Liver (tissue), 3 donors: ENCODE results near the gene COL10A1.

ENCODE experiments used
- FOXA1 ChIP-seq: IDR thresholded peaks from 2 replicates; pipeline ENCODE4 v1.6.1; 2016; ENCODE audit warnings: antibody characterized with exemption
- GABPA ChIP-seq, 2 donors: IDR thresholded peaks in 1 of 2; conservative IDR thresholded peaks in 1 of 2; 2 replicates each; pipeline ENCODE4 v1.6.1; 2016; ENCODE audit warnings: antibody characterized with exemption in 2 of 2, mild to moderate bottlenecking in 1 of 2, moderate library complexity in 1 of 2
- HNF4G ChIP-seq: IDR thresholded peaks from 2 replicates; pipeline ENCODE4 v1.6.1; 2016; ENCODE audit warnings: antibody characterized with exemption
- JUND ChIP-seq, 2 donors: IDR thresholded peaks; 2 replicates each; pipeline ENCODE4 v1.6.1; 2016; ENCODE audit warnings: antibody characterized with exemption in 2 of 2
- MAX ChIP-seq: IDR thresholded peaks from 2 replicates; pipeline ENCODE4 v1.6.1; 2016; ENCODE audit warnings: antibody characterized with exemption
- NR2F2 ChIP-seq: IDR thresholded peaks from 2 replicates; pipeline ENCODE4 v1.6.1; 2016; ENCODE audit warnings: antibody characterized with exemption
- RAD21 ChIP-seq, 2 donors: IDR thresholded peaks; 2 replicates each; pipeline ENCODE4 v1.6.1; 2016; ENCODE audit warnings: antibody characterized with exemption in 2 of 2, mild to moderate bottlenecking in 2 of 2
- REST ChIP-seq: IDR thresholded peaks from 2 replicates; pipeline ENCODE4 v1.6.1; 2016; ENCODE audit warnings: antibody characterized with exemption, mild to moderate bottlenecking
- RXRA ChIP-seq, 2 donors: IDR thresholded peaks; 2 replicates each; pipeline ENCODE4 v1.6.1; 2017 to 2018; ENCODE audit warnings: antibody characterized with exemption in 2 of 2, mild to moderate bottlenecking in 1 of 2
- TAF1 ChIP-seq: conservative IDR thresholded peaks from 2 replicates; pipeline ENCODE4 v1.6.1; 2016; ENCODE audit warnings: antibody characterized with exemption, mild to moderate bottlenecking
- YY1 ChIP-seq: IDR thresholded peaks from 2 replicates; pipeline ENCODE4 v1.6.1; 2016; ENCODE audit warnings: antibody characterized with exemption, mild to moderate bottlenecking
- TF ChIP-seq, protein P1 (sequence below): fragments of 150-350 bp; IDR thresholded peaks from 2 replicates; pipeline ENCODE4 v1.5.1; 2017; ENCODE audit warnings: improper control_type of control experiment, low read depth, low read length; ENCODE audit not compliant: missing input control
- donor health status: healthy.
- donor health status: healthy.

DNA sequence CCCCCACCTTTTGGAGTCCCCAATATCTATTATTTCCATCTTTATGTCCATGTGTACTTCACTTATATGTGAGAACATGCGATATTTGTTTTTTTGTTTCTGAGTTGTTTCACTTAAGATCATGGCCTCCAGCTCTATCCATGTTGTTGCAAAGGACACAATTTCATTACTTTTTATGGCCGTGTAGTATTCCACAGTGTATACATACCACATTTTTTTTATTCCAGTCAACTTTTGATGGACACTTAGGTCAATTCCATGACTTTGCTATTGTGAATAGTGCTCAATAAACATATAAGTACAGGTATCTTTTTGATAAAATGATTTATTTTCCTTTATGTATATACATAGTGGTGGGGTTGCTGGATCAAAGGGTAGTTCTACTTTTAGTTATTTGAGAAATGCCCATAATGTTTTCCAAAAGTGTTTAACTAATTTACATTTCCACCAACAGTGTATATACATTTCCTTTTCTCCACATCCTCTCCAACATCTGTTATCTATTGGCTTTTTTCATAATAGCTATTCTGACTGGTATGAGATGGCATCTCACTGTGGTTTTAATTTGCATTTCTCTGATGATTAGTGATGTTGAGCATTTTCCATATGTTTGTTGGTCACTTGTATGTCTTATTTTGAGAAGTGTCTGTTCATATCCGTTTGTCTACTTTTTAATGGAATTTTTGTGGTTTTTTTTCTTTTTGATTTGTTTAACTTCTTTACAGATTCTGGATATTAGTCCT is 34.0 kb upstream of the COL10A1 start:
- TF ChIP-seq REST (no peak), NR2F2 (no peak), GABPA (IDR thresholded peaks at IDR 0.05 in 1 of 2, conservative IDR thresholded peaks at IDR 0.05 in 1 of 2) (no peak), YY1 (no peak), TAF1 (no peak), HNF4G (no peak), RXRA (IDR thresholded peaks at IDR 0.05) (no peak), JUND (IDR thresholded peaks at IDR 0.05) (no peak), RAD21 (IDR thresholded peaks at IDR 0.05) (no peak), FOXA1 (no peak), MAX (no peak)
- TF ChIP-seq, protein P1, sequence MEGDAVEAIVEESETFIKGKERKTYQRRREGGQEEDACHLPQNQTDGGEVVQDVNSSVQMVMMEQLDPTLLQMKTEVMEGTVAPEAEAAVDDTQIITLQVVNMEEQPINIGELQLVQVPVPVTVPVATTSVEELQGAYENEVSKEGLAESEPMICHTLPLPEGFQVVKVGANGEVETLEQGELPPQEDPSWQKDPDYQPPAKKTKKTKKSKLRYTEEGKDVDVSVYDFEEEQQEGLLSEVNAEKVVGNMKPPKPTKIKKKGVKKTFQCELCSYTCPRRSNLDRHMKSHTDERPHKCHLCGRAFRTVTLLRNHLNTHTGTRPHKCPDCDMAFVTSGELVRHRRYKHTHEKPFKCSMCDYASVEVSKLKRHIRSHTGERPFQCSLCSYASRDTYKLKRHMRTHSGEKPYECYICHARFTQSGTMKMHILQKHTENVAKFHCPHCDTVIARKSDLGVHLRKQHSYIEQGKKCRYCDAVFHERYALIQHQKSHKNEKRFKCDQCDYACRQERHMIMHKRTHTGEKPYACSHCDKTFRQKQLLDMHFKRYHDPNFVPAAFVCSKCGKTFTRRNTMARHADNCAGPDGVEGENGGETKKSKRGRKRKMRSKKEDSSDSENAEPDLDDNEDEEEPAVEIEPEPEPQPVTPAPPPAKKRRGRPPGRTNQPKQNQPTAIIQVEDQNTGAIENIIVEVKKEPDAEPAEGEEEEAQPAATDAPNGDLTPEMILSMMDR: no peak
